SK-N-MC (cell line): ENCODE data around the gene DCLK2.

ENCODE experiments used
- DNase-seq: peaks from one replicate; pipeline ENCODE4 v3.0.0-alpha.2; 2011; ENCODE audit warnings: low read depth, low spot score
- H3K27ac ChIP-seq: fragments of 200-600 bp; sonication (generic); 2 replicates; pipeline ENCODE4 v1.5.1; 2016; ENCODE audit warnings: mixed run types
- H3K36me3 ChIP-seq: fragments of 200-600 bp; sonication (generic); 2 replicates; pipeline ENCODE4 v1.6.1; 2017; ENCODE audit warnings: antibody characterized with exemption, low read length, mixed read lengths; ENCODE audit not compliant: insufficient read depth
- H3K4me3 ChIP-seq: fragments of 200-600 bp; sonication (generic); 2 replicates; pipeline ENCODE4 v1.5.1; 2016
- H3K9ac ChIP-seq: fragments of 200-600 bp; sonication (generic); 2 replicates; pipeline ENCODE4 v1.8.0; 2017; ENCODE audit warnings: mixed run types, mixed read lengths; ENCODE audit not compliant: insufficient read length
- H3K9me3 ChIP-seq: fragments of 200-600 bp; sonication (generic); 2 replicates; pipeline ENCODE4 v1.6.1; 2017; ENCODE audit warnings: low read depth, mild to moderate bottlenecking, antibody characterized with exemption, low read length, moderate library complexity, mixed read lengths
- EZH2 ChIP-seq: fragments of 200-600 bp; sonication (generic); IDR thresholded peaks from one replicate; pipeline ENCODE4 v1.6.1; 2017; ENCODE audit warnings: antibody characterized with exemption
- FOXP2 ChIP-seq: optimal IDR thresholded peaks from 2 replicates; pipeline ENCODE3; 2011; ENCODE audit warnings: mild to moderate bottlenecking, moderate library complexity; ENCODE audit not compliant: insufficient read depth; ENCODE audit errors: extremely low read length, control extremely low read depth
- POLR2AphosphoS5 ChIP-seq: IDR thresholded peaks from 2 replicates; pipeline ENCODE4 v1.6.1; 2012; ENCODE audit warnings: mild to moderate bottlenecking, low read depth, low read length, borderline replicate concordance

The DCLK2 gene

GRCh38 chr4:150217192-150217591 is 138.9 kb downstream of the DCLK2 start:
- no peak for DNase-seq
- H3K9ac ChIP-seq, result no peak overlapping the region
- H3K27ac ChIP-seq, result peak overlapping the region; percentile 60; the same call in 1 of the 2 replicates

GRCh38 chr4:150217808-150218207 is 139.6 kb downstream of the DCLK2 start:
- TF ChIP-seq EZH2 (no peak), FOXP2 (no peak), POLR2AphosphoS5 (no peak)
- no peak for DNase-seq
- H3K9ac ChIP-seq, result no peak overlapping the region
- H3K4me3 ChIP-seq, result peak overlapping the region; percentile 7; the same call in 1 of the 2 replicates
- H3K27ac ChIP-seq, result peak overlapping the region; percentile 60; the same call in 1 of the 2 replicates
- no peaks in the 10 kb centered on the region for H3K36me3 ChIP-seq
- H3K9me3 ChIP-seq, result no peaks in the 10 kb centered on the region

More at GRCh38 chr4:150217192-150217591, 138.9 kb downstream of the DCLK2 start:
- Histone ChIP-seq H3K9me3 (no peaks in the 10 kb centered on the region), H3K4me3 (peak overlapping the region; percentile 7; the same call in 1 of the 2 replicates), H3K36me3 (no peaks in the 10 kb centered on the region)
- TF ChIP-seq POLR2AphosphoS5 (no peak), EZH2 (no peak), FOXP2 (no peak)

- Histone ChIP-seq H3K9me3 (no peaks in the 10 kb centered on the region), H3K27ac (no peak overlapping the region), H3K9ac (no peak overlapping the region), H3K36me3 (no peaks in the 10 kb centered on the region), H3K4me3 (no peak overlapping the region)
- TF ChIP-seq FOXP2 (no peak), POLR2AphosphoS5 (no peak), EZH2 (no peak)
- DNase-seq, result no peak
Observed at GRCh38 chr4:150218447-150218846, 140.2 kb downstream of the DCLK2 start.

- no peak for DNase-seq
- no peak overlapping the region for H3K9ac ChIP-seq
- no peak for TF ChIP-seq FOXP2
- TF ChIP-seq POLR2AphosphoS5, result no peak
- TF ChIP-seq EZH2, result no peak
- H3K36me3 ChIP-seq, result no peaks in the 10 kb centered on the region
- no peak overlapping the region for H3K4me3 ChIP-seq
- H3K27ac ChIP-seq, result no peak overlapping the region
- H3K9me3 ChIP-seq, result no peaks in the 10 kb centered on the region
Observed at GRCh38 chr4:150219841-150220240, 141.6 kb downstream of the DCLK2 start.

GRCh38 chr4:150224896-150225591 is 146.8 kb downstream of the DCLK2 start:
- Histone ChIP-seq H3K9ac (no peak overlapping the region), H3K9me3 (no peaks in the 10 kb centered on the region), H3K27ac (no peak overlapping the region), H3K4me3 (no peak overlapping the region), H3K36me3 (no peaks in the 10 kb centered on the region)
- TF ChIP-seq FOXP2, result no peak
- no peak for TF ChIP-seq POLR2AphosphoS5
- no peak for TF ChIP-seq EZH2
- no peak for DNase-seq

- no peak overlapping the region; the same call in 1 of the 2 replicates for H3K4me3 ChIP-seq
- no peak for DNase-seq
- H3K9me3 ChIP-seq, result no peaks in the 10 kb centered on the region
- H3K9ac ChIP-seq, result no peak overlapping the region
- H3K36me3 ChIP-seq, result no peaks in the 10 kb centered on the region
- TF ChIP-seq EZH2 (no peak), POLR2AphosphoS5 (no peak), FOXP2 (no peak)
- peak overlapping the region; percentile 22; the same call in 1 of the 2 replicates for H3K27ac ChIP-seq
Observed at GRCh38 chr4:150229520-150229919, 151.3 kb downstream of the DCLK2 start.

- Histone ChIP-seq H3K4me3 (no peak overlapping the region), H3K9me3 (no peaks in the 10 kb centered on the region), H3K9ac (no peak overlapping the region), H3K27ac (no peak overlapping the region; the same call in 1 of the 2 replicates), H3K36me3 (no peaks in the 10 kb centered on the region)
- DNase-seq, result no peak
- TF ChIP-seq EZH2 (no peak), POLR2AphosphoS5 (no peak), FOXP2 (no peak)
Observed at GRCh38 chr4:150230561-150230960, 152.3 kb downstream of the DCLK2 start.

GRCh38 chr4:150231107-150231770 is 153.0 kb downstream of the DCLK2 start:
- TF ChIP-seq EZH2, result no peak
- no peak for TF ChIP-seq POLR2AphosphoS5
- no peak for TF ChIP-seq FOXP2
- Histone ChIP-seq H3K4me3 (no peak overlapping the region), H3K27ac (no peak overlapping the region), H3K36me3 (no peaks in the 10 kb centered on the region), H3K9ac (no peak overlapping the region), H3K9me3 (no peaks in the 10 kb centered on the region)
- DNase-seq, result no peak

- Histone ChIP-seq H3K4me3 (no peak overlapping the region), H3K9ac (no peak overlapping the region), H3K9me3 (no peaks in the 10 kb centered on the region), H3K36me3 (no peaks in the 10 kb centered on the region), H3K27ac (no peak overlapping the region)
- TF ChIP-seq FOXP2 (no peak), POLR2AphosphoS5 (no peak), EZH2 (no peak)
- DNase-seq, result no peak
Observed at GRCh38 chr4:150232029-150232428, 153.8 kb downstream of the DCLK2 start.
